H9 (cell line): ENCODE measurements around the gene ETF1. TPM values are rescaled to one million over a fixed set of nuclear protein-coding genes. Genes with fewer than 3 reads are reported as not detected.

Experiments
- DNase-seq: peaks from one replicate; pipeline ENCODE4 v3.0.0-alpha.2; 2017
- H2AFZ ChIP-seq: one replicate; pipeline ENCODE4 v1.6.1; 2013; ENCODE audit warnings: mild to moderate bottlenecking, low read length, control low read depth, moderate library complexity
- H2AK5ac ChIP-seq: 2 replicates; pipeline ENCODE4 v1.6.1; 2013; ENCODE audit warnings: low read length, control low read depth, mixed read lengths; ENCODE audit not compliant: insufficient read length
- H2BK120ac ChIP-seq: one replicate; pipeline ENCODE4 v1.6.1; 2013; ENCODE audit warnings: low read depth, mild to moderate bottlenecking, low read length, control low read depth, inconsistent platforms; ENCODE audit not compliant: poor library complexity, severe bottlenecking
- H2BK12ac ChIP-seq: 2 replicates; pipeline ENCODE4 v1.6.1; 2013; ENCODE audit warnings: low read length, control low read depth, mixed read lengths, low read depth; ENCODE audit not compliant: insufficient read length
- H2BK15ac ChIP-seq: 2 replicates; pipeline ENCODE4 v1.6.1; 2013; ENCODE audit warnings: low read depth, low read length, control low read depth
- H2BK20ac ChIP-seq: one replicate; pipeline ENCODE4 v1.6.1; 2013; ENCODE audit warnings: low read depth, mild to moderate bottlenecking, low read length, control low read depth, inconsistent platforms; ENCODE audit not compliant: poor library complexity, severe bottlenecking
- H2BK5ac ChIP-seq: 2 replicates; pipeline ENCODE4 v1.6.1; 2013; ENCODE audit warnings: low read length, control low read depth, mixed read lengths; ENCODE audit not compliant: insufficient read length
- H3K14ac ChIP-seq: 2 replicates; pipeline ENCODE4 v1.6.1; 2013; ENCODE audit warnings: low read length, control low read depth; ENCODE audit not compliant: insufficient read depth
- H3K18ac ChIP-seq: 2 replicates; pipeline ENCODE4 v1.6.1; 2013; ENCODE audit warnings: low read depth, mild to moderate bottlenecking, mixed read lengths, low read length, control low read depth; ENCODE audit not compliant: insufficient read length
- H3K23ac ChIP-seq: 2 replicates; pipeline ENCODE4 v1.6.1; 2013; ENCODE audit warnings: low read length, control low read depth, mixed read lengths, low read depth; ENCODE audit not compliant: insufficient read length
- H3K23me2 ChIP-seq: 2 replicates; pipeline ENCODE4 v1.6.1; 2013; ENCODE audit warnings: low read depth, mild to moderate bottlenecking, mixed read lengths, low read length, control low read depth; ENCODE audit not compliant: insufficient read length, poor library complexity, severe bottlenecking
- H3K27ac ChIP-seq: 2 replicates; pipeline ENCODE4 v1.5.1; 2013; ENCODE audit warnings: low read length, control low read depth, mixed read lengths, low read depth; ENCODE audit not compliant: insufficient read length
- H3K27me3 ChIP-seq: 2 replicates; pipeline ENCODE4 v1.6.1; 2013; ENCODE audit warnings: low read length, control low read depth, inconsistent platforms; ENCODE audit not compliant: insufficient read depth
- H3K4ac ChIP-seq: 2 replicates; pipeline ENCODE4 v1.6.1; 2013; ENCODE audit warnings: low read depth, mild to moderate bottlenecking, control low read depth, inconsistent platforms, low read length, moderate library complexity
- H3K4me1 ChIP-seq: 2 replicates; pipeline ENCODE4 v1.6.1; 2013; ENCODE audit warnings: low read length, control low read depth, inconsistent platforms; ENCODE audit not compliant: insufficient read depth
- H3K4me2 ChIP-seq: 2 replicates; pipeline ENCODE4 v1.6.1; 2013; ENCODE audit warnings: low read length, control low read depth, mixed read lengths; ENCODE audit not compliant: insufficient read length, insufficient read depth
- H3K56ac ChIP-seq: 2 replicates; pipeline ENCODE4 v1.6.1; 2013; ENCODE audit warnings: low read depth, mild to moderate bottlenecking, mixed read lengths, low read length, control low read depth; ENCODE audit not compliant: insufficient read length
- H3K79me1 ChIP-seq: 2 replicates; pipeline ENCODE4 v1.6.1; 2013; ENCODE audit warnings: low read depth, mild to moderate bottlenecking, moderate library complexity, low read length, control low read depth, inconsistent platforms; ENCODE audit not compliant: insufficient read depth, poor library complexity, severe bottlenecking
- H3K79me2 ChIP-seq: 2 replicates; pipeline ENCODE4 v1.6.1; 2013; ENCODE audit warnings: low read length, control low read depth, inconsistent platforms; ENCODE audit not compliant: insufficient read depth
- H3K9ac ChIP-seq: 2 replicates; pipeline ENCODE4 v1.6.1; 2013; ENCODE audit warnings: low read length, control low read depth, mixed read lengths; ENCODE audit not compliant: insufficient read length; ENCODE audit errors: extremely low read depth
- H3K9me3 ChIP-seq: one replicate; pipeline ENCODE4 v1.6.1; 2013; ENCODE audit warnings: low read depth, low read length, inconsistent platforms; ENCODE audit not compliant: control insufficient read depth
- H3T11ph ChIP-seq: one replicate; pipeline ENCODE4 v1.6.1; 2013; ENCODE audit warnings: mild to moderate bottlenecking, low read length, control low read depth, inconsistent platforms
- H4K20me1 ChIP-seq: one replicate; pipeline ENCODE4 v1.6.1; 2013; ENCODE audit not compliant: control insufficient read depth, insufficient read length, insufficient read depth
- H4K5ac ChIP-seq: 2 replicates; pipeline ENCODE4 v1.6.1; 2013; ENCODE audit warnings: low read depth, mild to moderate bottlenecking, mixed read lengths, low read length, control low read depth; ENCODE audit not compliant: insufficient read length
- H4K8ac ChIP-seq: replicated peaks from 2 replicates; pipeline ENCODE4 v1.6.1; 2013; ENCODE audit warnings: low read length, control low read depth, mixed read lengths, low read depth; ENCODE audit not compliant: insufficient read length
- H4K91ac ChIP-seq: 2 replicates; pipeline ENCODE4 v1.6.1; 2013; ENCODE audit warnings: low read depth, mild to moderate bottlenecking, moderate library complexity, mixed read lengths, low read length, control low read depth; ENCODE audit not compliant: insufficient read length
- H3K27ac Mint-ChIP-seq, 3 experiments: 2 replicates in 2 of 3; 3 replicates in 1 of 3; pipeline ENCODE4 v1.8.0; 2020 to 2021; ENCODE audit warnings: mixed read lengths in 3 of 3, mild to moderate bottlenecking in 1 of 3, moderate library complexity in 1 of 3
- H3K27me3 Mint-ChIP-seq: 2 replicates; pipeline ENCODE4 v1.8.0; 2021; ENCODE audit warnings: low read depth, mild to moderate bottlenecking, moderate library complexity, mixed read lengths
- H3K36me3 Mint-ChIP-seq, 3 experiments: 2 replicates in 2 of 3; 3 replicates in 1 of 3; pipeline ENCODE4 v1.8.0; 2020 to 2021; ENCODE audit warnings: low read depth in 3 of 3, mixed read lengths in 3 of 3; ENCODE audit not compliant: insufficient read depth in 1 of 3
- H3K4me1 Mint-ChIP-seq, 2 experiments: 2 replicates each; pipeline ENCODE4 v1.8.0; 2020; ENCODE audit warnings: mixed read lengths in 2 of 2
- H3K4me3 Mint-ChIP-seq, 2 experiments: 2 replicates in 1 of 2; 3 replicates in 1 of 2; pipeline ENCODE4 v1.8.0; 2020 to 2021; ENCODE audit warnings: mild to moderate bottlenecking in 2 of 2, mixed read lengths in 2 of 2, moderate library complexity in 1 of 2
- H3K9me3 Mint-ChIP-seq, 2 experiments: 2 replicates in 1 of 2; 3 replicates in 1 of 2; pipeline ENCODE4 v1.8.0; 2020; ENCODE audit warnings: mild to moderate bottlenecking in 2 of 2, mixed read lengths in 2 of 2, moderate library complexity in 1 of 2
- WGBS: extraction: QIAGEN DNeasy Blood & Tissue Kit; methylation state at CpG from one replicate; pipeline ENCODE4 v1.1.7; 2013; ENCODE audit warnings: missing lambda C conversion rate, low lambda C conversion rate, mixed read lengths; ENCODE audit not compliant: insufficient read length; ENCODE audit errors: extremely low coverage; 5-methylcytosine and 5-hydroxymethylcytosine counted together
- total RNA-seq: library from RNA; stranded (reverse); gene quantifications from 2 replicates; pipeline ENCODE4 v1.2.1, GENCODE V29; 2021
- TF ChIP-seq, protein P1 (sequence below): fragments of 200-600 bp; sonication (generic); conservative IDR thresholded peaks from 3 replicates; pipeline ENCODE4 v1.8.0; 2021; ENCODE audit warnings: antibody characterized with exemption, mild to moderate bottlenecking

The ETF1 gene
- total RNA-seq, 1 experiment from 2014 or later, result 175 TPM

DNA sequence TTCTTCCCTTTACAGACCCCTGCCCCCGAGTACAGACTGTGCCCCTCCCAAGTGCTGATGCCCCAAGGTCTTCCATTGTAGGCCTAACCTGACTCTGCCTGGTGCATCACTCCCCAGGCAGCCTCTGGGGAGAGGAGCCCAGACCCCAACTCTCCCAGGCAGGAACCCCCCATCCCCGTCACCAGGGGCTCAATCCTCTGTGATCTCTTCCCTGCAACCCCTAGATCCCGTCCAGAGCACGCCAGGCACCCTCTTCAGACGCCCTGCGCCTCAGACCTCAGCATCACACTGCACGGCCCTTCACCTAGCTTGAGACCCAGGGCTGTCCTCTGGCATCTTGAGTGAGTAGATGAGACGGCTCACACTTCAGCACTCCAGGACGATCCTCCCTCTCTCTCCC is 84.2 kb downstream of the ETF1 start:
- no peak overlapping the region for H3K27ac ChIP-seq
- H3K9ac ChIP-seq, result no peak overlapping the region
- no peaks in the 10 kb centered on the region; the same call in 1 of the 2 replicates for H3K27me3 Mint-ChIP-seq
- H3T11ph ChIP-seq, result no peak overlapping the region
- no peak overlapping the region for H2BK12ac ChIP-seq
- no peak overlapping the region for H3K56ac ChIP-seq
- H3K36me3 Mint-ChIP-seq, result no peaks in the 10 kb centered on the region
- H2AFZ ChIP-seq, result no peak overlapping the region
- no peaks in the 10 kb centered on the region for H3K27me3 ChIP-seq
- DNase-seq, result no peak
- no peak overlapping the region for H3K4ac ChIP-seq
- no peak overlapping the region for H3K14ac ChIP-seq
- H3K79me2 ChIP-seq, result no peaks in the 10 kb centered on the region
- no peaks in the 10 kb centered on the region; the same call in 1 of the 2 replicates for H3K4me1 ChIP-seq
- no peak overlapping the region; a peak in 1 of 5 replicates for H3K4me3 Mint-ChIP-seq
- no peak overlapping the region for H2AK5ac ChIP-seq
- TF ChIP-seq, protein P1, sequence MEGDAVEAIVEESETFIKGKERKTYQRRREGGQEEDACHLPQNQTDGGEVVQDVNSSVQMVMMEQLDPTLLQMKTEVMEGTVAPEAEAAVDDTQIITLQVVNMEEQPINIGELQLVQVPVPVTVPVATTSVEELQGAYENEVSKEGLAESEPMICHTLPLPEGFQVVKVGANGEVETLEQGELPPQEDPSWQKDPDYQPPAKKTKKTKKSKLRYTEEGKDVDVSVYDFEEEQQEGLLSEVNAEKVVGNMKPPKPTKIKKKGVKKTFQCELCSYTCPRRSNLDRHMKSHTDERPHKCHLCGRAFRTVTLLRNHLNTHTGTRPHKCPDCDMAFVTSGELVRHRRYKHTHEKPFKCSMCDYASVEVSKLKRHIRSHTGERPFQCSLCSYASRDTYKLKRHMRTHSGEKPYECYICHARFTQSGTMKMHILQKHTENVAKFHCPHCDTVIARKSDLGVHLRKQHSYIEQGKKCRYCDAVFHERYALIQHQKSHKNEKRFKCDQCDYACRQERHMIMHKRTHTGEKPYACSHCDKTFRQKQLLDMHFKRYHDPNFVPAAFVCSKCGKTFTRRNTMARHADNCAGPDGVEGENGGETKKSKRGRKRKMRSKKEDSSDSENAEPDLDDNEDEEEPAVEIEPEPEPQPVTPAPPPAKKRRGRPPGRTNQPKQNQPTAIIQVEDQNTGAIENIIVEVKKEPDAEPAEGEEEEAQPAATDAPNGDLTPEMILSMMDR, result no peak
- H4K20me1 ChIP-seq, result no peaks in the 10 kb centered on the region
- WGBS, result no CpG with 5 or more reads among the region's 9 CpGs
- no peak overlapping the region for H2BK5ac ChIP-seq
- H3K23me2 ChIP-seq, result peaks cover 6% of the 10 kb centered on the region
- no peak overlapping the region for H2BK120ac ChIP-seq
- no peaks in the 10 kb centered on the region for H3K79me1 ChIP-seq
- H4K91ac ChIP-seq, result no peak overlapping the region
- no peak overlapping the region for H2BK15ac ChIP-seq
- H3K9me3 Mint-ChIP-seq, result no peaks in the 10 kb centered on the region; a peak in 1 of 5 replicates
- H3K4me1 Mint-ChIP-seq, result peaks cover 30 to 41% of the 10 kb centered on the region in 2 experiments
- H4K8ac ChIP-seq, result no peak overlapping the region
- H3K18ac ChIP-seq, result no peak overlapping the region
- no peak overlapping the region for H3K23ac ChIP-seq
- no peak overlapping the region for H2BK20ac ChIP-seq
- no peak overlapping the region; a peak in 1 of 7 replicates for H3K27ac Mint-ChIP-seq
- H3K4me2 ChIP-seq, result no peak overlapping the region
- H3K9me3 ChIP-seq, result no peaks in the 10 kb centered on the region
- no peak overlapping the region for H4K5ac ChIP-seq
